Left renal pelvis (tissue), 4 donors: Measurements from ENCODE around the gene EFCC1. TPM values are rescaled to one million over a fixed set of nuclear protein-coding genes. Genes with fewer than 3 reads are reported as not detected.

Experiments used
- DNase-seq, 4 donors: peaks; one replicate each; pipeline ENCODE4 v3.0.0-alpha.2; 2013; ENCODE audit warnings: low read depth in 4 of 4, low spot score in 3 of 4
- polyA plus RNA-seq, 4 donors: library from polyadenylated mRNA; unstranded; fragments of 120-200 nt; gene quantifications; one replicate each; pipeline ENCODE4 v1.2.1, GENCODE V29; 2013; ENCODE audit not compliant: insufficient read length in 4 of 4

The EFCC1 gene
- polyA plus RNA-seq, 4 donors: 1.1 to 2.9 (median 2.3) TPM

DNA sequence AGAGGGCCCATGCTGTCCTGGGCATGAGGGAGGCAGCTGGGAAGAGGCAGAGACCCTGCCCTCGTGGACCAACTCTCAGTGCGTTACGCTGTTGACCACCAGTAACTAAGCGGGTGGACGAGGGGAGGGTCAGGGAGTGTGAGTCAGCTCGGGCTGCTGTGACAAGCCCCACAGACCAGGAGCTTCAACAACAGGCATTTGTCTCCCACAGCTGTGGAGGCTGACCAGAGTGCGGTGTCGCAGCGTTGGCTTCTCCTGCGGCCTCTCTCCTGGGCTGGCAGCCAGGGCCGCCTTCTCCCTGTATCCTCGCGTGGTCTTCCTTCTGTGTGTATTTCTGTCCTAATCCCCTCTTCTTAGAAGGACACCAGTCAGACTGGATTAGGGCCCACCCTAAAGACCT lies 13.0 kb downstream of the EFCC1 start:
- DNase-seq: no peak

DNA sequence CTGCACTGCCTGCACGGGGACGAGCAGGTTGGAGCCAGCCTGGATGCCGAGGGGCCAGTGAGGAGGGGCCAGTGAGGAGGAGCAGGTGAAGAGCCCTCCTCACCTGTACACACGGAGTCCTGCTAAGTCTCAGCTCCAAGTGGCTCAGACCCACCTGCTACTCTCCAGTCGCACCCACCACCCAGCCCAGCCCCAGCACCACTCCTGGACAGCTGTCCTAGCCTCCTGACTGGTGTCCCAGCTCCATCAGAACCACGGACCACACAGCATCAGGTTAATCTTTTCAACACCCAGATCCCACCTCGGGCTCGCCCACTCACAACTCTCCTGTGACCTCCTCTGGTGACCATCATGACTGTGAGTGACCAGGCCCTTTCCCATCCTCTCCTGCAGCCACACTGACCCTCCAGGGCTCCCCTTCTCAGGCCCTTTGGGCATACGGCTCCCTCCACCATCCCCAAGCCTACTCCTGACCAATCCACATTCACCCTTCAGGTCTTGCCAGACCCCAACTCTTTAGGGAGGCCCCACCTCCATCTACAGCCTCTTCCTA lies 13.8 kb downstream of the EFCC1 start:
- DNase-seq: no peak

GRCh38 chr3:129015388-129016105 lies 14.4 kb downstream of the EFCC1 start:
- DNase-seq: no peak

GRCh38 chr3:129016356-129016719 lies 15.2 kb downstream of the EFCC1 start:
- no peak for DNase-seq

- no peak for DNase-seq
These were observed 15.8 kb downstream of the EFCC1 start for GRCh38 chr3:129016720-129017483.

- no peak for DNase-seq
These were observed 16.4 kb downstream of the EFCC1 start for GRCh38 chr3:129017484-129017899.

DNA sequence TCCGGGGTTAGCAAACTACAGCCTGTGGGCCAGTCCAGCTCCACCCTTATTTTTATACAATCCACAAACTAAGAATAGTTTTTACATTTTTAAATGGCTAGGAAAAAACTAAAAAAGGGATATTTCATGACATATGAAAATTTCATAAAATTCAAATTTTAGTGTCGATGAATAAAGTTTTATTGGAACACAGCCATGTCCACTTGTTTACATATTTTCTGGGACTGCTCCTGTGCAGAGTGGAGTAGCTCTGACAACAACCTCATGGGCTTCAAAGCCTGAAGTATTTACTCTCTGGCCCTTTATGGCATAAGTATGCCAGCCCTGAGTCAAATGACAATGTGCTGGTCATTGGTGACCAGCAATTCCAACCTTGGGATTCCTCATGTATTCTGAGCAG lies 17.2 kb downstream of the EFCC1 start:
- DNase-seq: no peak

DNA sequence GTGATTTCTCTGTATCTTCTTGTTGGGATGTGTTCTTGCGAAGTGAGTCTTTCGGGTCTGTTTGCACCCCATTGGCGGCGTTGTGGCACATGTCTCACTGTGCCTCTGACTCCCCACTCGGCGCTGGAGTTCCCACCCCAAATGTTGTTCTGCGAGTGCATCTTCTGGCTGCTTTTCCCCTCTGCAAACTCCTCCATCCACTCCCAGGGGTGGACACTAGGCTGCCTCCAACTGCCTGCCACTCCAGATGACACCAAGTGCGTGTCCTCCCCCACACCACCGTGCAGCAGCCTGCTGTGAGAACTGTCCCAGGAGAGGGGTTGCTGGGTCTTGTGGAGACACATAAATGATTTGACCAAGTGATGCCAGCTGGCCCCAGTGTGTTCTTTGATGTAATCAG lies 17.6 kb downstream of the EFCC1 start:
- DNase-seq: no peak

DNA sequence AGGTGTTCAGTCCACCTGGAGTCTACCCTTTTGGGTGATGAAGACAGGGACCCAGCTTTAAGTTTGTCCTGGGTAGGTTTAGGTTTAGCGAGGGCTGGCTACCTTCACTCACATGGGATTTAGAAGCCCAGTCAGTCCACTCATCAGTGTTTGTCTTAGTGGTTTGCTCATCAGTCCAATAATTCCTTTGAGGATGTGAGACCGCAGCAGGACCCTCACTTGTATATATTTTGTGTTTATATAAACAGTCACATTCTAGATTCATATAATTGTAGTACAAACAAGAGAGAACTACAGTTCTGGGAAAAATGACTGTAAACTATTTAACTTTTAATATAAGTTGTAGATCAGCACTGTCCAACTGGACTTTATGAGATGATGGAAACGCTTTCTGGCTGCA lies 18.2 kb downstream of the EFCC1 start:
- DNase-seq: no peak

DNA sequence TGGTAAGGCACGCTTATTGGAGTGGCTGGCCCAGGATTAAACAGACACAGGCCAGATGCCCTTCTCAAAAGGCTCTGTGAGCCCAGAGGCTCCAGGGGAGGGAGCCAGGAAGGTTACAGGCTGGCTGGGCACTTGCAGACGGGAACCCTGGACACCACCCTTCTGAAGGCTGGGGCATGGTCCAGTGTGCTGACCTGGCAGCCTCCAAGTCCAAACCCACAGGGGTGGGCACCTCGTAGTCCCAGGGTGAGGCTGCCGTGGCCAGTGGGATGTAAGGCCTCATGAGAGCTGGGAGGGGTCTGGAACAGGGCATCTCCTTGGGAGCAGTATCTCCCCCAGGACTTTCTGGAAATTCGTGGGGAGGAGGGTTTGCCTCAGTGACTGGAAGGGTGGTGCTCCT lies 19.6 kb downstream of the EFCC1 start:
- no peak for DNase-seq

GRCh38 chr3:129021140-129021551 lies 20.0 kb downstream of the EFCC1 start:
- no peak for DNase-seq

GRCh38 chr3:129022114-129023007 lies 21.3 kb downstream of the EFCC1 start:
- DNase-seq: peak in 3 of 4 donors; percentile 54 to 73 (median 61)

GRCh38 chr3:129023008-129023358 lies 21.9 kb downstream of the EFCC1 start:
- no peak for DNase-seq

DNA sequence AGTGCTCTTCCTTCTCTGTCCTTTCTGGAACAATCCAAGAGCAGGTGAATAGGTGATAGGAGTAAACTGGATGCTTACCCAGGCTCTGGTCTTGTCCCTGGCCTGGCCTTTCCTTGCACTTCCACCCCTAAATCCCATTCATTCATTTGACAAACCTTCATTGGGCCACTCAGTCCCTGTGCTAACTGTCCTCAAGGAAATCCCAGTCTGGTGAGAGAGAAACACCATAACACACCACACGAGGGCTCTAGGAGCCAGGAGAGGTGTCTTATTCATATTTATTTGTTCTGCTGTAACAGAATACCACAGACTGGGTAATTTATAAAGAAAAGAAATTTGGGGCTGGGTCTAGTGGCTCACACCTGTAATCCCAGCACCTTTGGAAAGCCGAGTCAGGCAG lies 22.8 kb downstream of the EFCC1 start:
- no peak for DNase-seq

DNA sequence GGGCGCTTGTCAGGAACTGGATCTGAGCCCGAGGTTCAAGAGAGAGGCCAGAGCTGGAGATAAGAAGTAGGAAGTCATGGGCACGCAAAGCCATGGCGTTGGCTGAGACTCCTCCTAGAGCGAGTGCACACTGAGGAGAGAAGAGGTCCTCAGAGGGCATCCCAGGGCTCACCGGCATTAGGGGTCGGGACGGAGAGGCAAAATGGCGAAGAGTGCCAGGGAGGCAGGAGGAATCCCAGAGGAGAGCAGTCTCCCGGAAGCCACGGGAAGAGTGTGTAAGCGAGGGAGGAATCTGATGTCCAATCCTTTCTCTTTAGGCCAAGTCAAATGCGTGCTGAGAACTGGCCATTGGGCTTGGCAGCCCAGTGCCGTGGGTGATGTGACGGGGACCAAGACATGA lies 24.0 kb downstream of the EFCC1 start:
- DNase-seq: no peak

- DNase-seq: no peak
These were observed 24.8 kb downstream of the EFCC1 start for GRCh38 chr3:129025691-129026435.

- DNase-seq: peak; percentile 74 to 86 (median 79)
These were observed 25.8 kb downstream of the EFCC1 start for GRCh38 chr3:129026728-129027543.

DNA sequence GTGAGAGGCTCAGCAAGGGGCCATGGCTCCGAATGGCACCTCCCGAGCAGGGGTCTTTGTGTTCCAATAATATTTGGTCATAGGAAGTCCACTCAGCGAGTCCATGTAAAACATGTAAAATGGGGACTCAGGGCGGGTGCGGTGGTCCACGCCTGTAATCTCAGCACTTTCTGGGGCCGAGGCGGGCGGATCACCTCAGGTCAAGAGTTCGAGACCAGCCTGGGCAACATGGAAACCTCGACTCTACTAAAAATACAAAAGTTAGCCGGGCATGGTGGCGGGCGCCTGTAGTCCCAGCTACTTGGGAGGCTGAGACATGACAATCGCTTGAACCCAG lies 26.4 kb downstream of the EFCC1 start:
- DNase-seq: no peak

GRCh38 chr3:129028866-129029265 lies 27.8 kb downstream of the EFCC1 start:
- DNase-seq: no peak

DNA sequence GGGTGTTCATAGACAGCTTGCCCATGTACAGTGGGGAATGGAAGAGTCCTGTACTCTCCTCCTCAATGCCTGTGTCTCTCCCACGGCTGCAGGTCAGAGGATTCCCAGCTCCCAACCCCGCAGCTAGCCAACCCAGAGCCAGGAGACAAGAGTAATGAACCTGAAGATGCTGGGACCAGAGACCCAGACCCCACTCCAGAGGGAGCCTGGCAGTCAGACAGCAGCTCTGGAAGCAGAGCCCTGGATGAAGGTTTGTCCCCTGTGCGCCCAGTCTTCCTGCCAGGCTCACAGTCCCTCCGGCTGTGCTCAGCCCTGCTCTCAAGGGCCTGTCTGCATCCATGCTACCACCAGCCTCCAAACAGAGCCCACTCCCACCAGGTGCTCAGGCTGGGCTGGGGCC lies 29.5 kb downstream of the EFCC1 start:
- no peak for DNase-seq
